HG03039 (cell line): Measurements from ENCODE around the gene CERS3.

Experiments used
- ATAC-seq: cut with Tn5 transposase; IDR thresholded peaks from one replicate; pipeline ENCODE4 v1.9.1; 2021; ENCODE audit warnings: mild to moderate bottlenecking, moderate library complexity; ENCODE audit not compliant: unreplicated experiment

Gene CERS3

DNA sequence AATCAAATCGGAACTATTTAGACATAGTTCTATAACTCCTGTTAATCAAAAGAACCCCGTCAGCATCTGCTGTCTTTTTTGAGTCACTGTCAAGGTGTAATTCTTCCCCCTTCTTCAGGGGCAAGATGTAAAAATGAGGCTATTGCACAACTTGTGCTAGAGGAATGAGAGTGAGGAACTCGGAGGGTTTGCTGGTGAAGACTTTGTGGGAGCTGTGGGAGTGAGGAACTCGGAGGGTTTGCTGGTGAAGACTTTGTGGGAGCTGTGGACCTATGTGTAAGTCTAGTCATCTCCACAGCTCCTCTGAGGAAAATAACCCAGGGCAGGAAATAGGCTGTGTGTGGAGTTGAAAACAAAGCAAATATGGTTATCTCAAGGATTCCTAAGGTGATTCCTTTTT is 2.5 kb upstream of the CERS3 start:
- no peak for ATAC-seq

DNA sequence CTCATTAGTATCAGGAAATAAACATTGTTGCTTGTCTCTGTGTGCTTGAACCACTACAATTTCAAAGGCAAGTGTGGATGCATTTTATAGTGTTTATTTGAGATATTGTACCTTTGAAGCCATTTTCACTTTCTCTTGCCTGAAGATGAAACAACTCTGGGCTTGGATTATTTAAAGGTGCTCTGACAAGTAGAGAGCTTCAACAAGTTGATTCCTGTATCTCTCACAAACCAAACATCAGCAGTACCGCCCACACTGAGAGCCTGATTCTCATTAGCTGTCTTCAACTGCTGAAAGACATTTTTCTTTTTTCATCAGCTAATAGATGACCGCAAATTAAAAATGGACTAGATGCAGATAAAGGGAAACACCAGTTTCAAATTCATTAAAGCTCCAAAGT is 806 bp upstream of the CERS3 start:
- no peak for ATAC-seq

DNA sequence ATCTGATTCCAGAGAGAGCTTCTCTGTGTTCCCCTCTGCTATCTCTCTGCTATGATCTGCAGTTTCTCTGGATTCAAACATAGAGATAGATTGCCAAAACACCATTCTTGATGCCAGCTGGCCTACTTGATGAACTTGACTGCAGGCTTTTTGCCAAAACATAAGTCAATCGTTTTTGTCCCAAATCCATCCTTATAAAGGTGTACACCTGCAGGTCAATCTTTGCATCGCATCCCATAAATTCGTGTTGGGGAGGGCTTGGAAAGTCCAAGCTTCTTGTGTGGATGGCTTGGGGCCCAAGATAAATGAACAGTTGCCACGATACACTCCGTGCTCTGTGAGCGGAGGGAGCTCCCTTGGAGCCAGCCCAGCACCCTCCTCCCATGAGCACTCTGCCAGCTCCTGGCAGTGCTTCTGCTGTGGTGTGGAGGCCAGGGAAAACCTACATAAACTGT is 2.7 kb downstream of the CERS3 start:
- ATAC-seq: no peak

DNA sequence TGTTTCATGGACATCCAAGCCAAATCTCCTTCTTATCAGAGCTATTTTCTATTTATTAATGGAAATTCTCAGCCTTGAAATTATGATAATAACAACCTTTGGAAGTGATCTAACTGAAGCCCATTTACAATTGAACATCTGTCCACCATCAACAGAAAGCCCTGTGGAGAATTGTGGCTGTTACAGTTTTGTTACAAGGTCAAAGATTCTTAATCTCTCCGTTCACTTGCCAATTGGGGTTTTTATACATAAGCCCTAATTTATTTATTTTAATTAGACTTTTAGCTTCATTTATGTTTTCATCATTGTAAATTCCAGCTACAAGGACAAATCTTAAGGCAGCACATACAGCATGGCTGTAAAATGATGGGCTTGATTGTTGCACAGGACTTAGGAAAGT is 3.3 kb downstream of the CERS3 start:
- ATAC-seq: no peak

DNA sequence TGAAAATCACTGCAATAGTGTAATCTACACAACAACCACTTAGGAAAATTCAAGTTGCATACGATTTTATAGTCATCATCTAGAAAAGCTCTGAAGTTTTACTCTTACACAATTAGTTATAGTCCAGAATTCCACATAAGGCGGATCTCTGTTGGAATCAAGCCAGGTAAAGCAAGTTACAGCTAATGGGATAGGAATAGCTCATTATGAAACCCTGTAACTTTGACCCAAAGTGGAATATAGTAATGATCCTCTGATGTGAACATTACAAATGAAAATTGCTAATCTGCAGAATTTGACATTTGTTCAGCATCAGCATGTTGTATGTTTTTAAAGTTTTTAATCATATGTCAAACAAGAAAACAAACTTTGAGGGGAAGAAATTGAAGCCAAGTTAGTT is 4.4 kb downstream of the CERS3 start:
- no peak for ATAC-seq

DNA sequence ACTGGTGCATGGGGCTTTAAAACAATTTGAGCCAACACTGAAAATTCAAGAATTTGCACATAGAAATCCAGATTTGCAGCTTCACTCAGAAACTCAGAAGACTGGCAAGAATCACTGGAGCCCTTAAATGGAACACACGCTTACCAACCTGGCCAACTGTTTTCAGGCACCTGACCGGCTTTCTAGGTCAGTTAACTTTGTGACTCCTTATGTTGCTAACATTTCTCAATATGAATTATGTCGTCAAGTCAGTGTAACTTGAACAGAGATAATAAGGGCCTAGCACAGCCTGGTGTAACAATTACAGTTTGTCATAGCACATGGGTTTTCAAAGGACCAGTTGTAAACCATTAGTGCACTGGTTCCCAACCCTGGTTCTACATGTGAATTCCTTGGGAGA is 6.8 kb downstream of the CERS3 start:
- ATAC-seq: no peak

DNA sequence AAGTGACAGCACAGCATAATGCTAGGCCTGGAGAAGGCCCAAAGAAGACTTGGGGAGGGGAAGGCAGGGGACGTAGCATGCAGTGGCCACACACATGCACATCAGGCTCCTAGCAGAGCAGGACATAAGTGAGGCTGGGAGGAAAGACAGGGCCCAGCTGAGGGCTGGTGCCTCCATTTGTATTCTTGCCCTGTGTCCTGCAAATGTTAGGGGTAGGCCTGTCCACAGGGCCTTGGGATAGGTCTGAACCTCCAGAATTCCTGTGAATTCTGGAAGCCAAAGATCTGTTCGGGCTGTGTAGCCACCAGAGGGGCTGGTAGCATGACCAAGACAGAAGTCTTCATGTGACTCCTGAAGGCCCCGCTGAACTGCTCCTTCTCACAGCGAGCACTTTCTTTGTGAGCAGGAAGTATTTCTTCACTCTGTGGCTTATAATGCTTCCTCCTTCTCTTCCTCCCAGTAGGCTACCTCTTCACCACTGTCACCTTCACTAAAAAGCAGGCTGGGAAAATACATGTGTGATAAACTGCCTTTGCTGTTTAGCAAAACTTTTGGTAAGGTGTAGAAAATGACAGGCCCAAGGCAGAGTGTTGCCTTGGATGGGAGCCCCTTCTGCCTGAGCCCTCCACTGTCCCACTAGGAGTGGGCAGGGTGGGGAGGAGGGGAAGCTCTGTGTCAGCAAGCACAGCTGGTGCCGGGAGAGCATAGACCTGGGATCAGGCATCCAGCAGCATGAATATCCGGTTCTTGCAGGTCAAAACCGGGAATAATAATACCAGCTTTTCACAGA is 8.4 kb downstream of the CERS3 start:
- no peak for ATAC-seq

DNA sequence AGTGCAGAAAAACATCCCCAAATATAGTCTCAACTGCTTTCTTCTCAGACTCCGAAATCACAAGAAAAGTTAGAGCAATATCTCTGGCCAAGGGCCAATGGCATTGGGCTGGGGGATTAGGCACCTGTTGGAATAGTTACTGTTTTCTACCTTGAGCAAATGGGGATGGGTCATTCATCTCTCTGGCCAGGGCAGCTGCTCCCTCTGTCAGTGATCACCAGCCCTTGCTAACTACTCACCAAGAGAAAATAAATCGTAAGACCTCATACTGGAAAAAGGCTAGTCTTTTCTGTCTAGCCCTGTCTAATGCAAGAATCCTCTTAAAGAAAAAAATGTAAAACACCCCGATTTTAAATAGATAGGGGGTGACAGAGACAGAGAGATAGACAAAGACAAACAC is 10.9 kb downstream of the CERS3 start:
- no peak for ATAC-seq

DNA sequence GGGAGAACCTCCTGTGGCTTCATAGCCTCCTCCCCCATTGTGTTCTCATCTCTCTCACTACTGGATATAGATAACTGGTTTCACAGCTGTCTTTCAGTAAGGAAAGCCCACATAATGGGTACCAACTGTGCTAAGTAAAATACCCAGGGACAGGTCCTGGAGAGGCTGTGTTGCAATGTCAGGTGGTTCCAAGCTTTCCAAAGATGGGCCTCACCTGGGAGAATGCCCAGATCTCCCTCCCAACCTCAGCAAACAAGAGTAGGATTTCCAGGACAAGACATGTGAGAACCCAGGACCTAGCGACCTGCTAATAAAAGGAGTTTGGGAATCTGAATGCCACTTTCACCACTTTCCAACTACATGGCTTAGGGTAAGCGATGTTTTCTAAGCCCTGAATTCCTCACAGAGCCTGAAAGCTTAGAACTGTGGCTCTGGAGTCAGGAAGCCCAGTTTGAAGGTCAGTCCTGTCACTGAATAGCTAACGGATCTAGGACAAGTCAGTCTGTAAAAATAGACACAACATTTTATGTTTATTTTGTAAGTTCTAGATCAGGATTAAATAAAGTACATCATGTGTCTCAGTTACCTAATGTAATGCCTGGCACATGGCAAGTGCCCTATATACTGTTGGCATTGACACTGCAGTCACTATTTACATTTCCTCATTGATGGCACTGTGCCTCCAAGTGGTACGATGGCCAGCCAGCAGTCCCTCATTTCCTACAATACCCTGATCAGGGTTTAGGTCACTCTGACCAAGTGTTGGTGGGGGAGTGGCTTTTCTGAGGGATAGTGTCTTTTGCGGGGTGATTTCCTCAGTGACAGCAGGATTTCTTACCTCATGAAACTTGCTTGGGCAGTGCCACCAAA is 11.9 kb downstream of the CERS3 start:
- no peak for ATAC-seq

DNA sequence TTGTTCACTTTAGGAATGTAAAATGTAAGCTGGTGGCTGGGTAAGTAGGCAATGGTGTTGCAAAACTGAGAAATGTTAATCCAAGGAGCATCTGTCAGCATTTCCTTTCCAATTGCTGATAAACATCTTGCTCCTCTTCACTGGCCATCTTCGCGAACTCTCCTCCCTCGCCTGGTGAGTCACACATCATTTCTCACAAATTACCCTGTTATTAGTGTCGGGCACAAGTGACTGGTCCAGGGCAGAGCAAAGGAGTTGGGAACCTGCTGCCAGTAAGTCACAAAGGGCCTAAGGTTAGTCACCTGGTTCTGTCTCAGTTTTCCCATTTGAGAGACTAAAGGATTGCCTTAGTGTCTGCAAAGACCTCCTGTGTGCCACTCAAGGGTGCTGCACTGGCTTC is 13.0 kb downstream of the CERS3 start:
- no peak for ATAC-seq

DNA sequence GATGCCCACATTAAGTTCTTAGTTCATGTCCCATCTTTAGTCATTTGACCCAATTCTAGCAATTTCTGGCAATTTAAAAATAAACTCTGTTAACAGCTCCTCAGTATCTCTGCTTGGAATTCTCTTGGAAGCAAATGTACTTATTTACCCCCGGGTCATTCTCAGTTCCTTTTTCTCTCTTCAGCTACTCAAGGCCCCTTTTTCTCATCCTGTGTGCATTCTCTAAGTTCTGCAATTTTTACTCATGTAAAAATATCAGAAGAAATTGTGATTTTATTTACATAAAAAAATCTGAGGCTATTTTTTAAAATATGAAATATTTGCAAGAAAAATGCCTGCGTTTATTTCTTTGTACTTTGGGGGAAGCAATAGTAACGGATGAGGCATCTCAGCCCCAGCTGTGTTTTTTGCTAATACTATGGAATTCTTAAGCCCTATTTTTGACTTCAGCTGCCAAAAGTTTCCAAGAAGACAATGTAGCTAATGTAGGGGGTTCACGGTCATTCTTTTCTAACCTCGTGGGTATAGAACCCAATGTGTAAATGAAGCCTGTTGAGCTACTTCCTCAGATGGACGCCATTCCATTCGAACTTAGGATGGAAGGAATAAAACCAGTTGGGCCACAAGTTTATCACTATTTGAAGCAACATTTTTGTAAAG is 20.0 kb downstream of the CERS3 start:
- ATAC-seq: no peak

DNA sequence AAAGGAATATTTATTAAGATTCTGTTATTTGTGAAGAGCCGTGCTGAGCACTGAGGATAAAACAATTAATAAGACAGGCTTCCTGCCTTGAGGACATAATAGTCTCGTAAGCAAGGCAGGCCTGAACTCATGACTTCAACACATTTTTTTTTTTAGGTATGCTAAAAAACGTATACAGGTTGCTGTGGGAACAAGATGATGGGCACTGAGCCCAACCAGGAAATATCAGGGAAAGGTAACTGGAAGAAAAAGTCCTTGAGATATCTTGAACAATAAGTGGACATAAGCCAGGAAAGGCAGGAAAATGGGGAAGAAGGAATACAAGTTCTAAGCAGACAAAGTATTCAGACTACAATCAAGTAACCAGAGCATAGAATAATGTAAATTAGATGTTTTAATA is 26.1 kb downstream of the CERS3 start:
- no peak for ATAC-seq

DNA sequence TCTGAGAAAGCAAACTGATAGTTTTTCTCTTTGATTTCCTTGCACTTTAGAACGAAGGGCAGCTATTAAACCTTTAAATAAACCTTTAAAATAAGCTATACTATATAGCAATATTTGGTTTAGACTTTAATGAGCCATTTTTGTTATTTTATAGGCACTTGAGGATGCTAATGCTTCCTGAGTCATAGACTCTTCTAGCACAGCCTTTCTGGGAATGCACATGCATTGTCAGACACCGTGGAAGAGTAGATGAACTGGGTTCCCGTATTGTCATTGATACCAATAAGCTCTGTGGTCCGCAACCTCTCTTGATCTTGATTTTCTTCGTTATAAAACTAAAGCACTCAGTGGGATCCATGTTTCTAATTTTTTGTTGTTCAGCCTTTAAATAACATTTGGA is 27.6 kb downstream of the CERS3 start:
- ATAC-seq: no peak

DNA sequence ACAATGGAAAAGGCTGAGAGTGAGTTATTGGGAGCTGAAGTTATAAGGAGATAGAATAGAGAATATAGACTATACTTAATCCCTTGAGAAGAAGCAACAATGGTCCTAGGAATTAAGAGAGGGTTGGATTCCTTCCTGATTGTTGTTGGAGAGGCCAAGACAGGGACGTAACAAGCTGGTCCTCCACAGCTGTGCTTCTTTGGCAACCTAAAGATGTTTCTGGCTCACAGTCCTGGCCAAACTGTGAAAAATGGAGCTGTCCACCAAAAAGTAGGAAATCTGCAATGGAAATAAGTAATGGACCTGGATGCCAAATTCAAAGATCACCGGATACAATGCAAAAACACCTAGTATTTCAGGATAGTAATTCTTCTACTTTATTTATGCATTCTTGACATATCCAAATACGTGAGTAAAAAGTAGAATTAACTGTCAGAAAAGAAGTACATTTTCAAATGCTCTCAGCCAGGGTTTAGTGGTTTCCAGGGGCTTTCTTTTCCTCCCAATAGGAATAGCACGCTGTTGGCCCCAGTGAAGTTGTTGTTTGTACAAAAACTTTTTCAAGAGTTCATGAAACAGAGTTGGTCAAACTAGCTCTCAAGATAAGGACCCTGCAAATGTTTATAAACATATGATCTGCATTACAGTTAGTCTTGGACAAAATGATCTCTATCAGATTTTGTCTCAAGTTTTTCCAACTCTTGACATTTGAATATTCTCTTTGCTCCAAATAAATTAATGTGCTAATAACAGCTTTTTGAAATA is 28.3 kb downstream of the CERS3 start:
- ATAC-seq: no peak

DNA sequence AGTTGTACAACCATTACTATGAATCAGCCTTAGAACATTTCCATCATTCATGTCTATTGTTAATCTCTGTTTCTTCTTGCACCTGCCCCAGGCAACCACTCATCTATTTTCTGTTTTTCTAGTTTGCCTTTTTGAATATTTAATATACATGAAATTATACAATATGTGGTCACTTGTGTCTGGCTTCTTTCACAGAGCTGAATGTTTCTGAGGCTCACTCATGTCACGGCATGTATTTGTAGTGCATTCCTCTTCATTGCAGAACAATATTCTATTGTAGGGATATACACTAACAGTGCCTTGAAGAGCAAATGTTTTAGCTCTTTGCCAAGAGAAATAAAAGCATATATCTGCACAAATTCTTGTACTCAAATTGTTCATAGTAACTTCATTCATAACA is 32.9 kb downstream of the CERS3 start:
- ATAC-seq: no peak

DNA sequence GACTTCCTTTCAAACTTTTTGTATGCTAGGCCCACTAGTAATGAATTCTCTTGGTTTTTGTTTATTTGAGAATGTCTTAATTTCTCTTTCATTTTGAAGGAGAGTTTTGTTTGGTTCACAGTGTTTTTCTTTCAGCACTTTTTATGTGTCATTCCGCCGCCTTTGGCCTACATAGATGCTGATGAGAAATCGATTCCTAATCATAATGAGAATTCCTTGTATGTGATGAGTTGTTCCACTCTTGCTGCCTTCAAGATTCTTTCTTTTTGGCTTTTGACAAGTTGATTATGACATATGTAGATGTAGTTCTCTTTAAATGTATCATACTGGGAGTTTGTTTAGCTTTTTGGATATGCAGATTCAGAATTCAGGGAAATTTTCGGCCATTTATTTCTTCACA is 35.5 kb downstream of the CERS3 start:
- no peak for ATAC-seq

DNA sequence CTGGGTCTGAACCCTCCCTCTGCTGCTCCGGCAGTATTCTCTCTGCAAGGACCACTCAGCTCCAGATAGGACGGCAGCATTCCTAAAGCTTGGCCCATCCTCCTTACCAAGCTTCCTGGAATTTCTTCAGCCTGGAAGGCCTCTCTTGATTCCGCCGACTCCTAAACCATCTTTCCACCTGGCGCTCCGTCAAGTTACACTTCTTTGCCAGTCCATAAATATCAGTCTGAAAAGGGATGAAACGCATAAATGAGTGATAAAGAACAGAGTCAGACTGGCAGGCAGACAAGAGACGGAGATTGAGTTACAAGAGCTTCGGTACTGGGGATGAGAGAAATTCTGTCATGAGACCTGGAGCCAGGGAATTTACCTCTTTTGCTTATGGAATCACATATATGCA is 44.3 kb downstream of the CERS3 start:
- no peak for ATAC-seq

DNA sequence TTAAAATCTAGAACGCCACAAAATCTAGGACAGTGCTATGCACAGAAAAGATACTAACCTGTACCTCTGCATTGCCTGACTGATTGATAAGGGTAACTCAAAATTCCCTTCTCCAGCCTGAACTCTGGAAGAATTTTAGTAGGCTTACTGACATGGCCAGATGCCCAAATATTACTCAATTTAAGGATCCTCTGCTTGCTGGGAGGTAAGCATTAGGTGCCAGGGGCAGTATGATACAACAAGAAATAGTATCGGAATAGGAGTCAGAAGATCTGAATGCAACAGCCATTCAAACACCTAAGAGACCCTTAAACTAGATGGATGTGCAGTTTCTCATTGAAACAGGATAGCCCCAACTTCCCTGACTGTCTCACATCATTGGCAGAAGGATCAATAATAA is 45.4 kb downstream of the CERS3 start:
- no peak for ATAC-seq

DNA sequence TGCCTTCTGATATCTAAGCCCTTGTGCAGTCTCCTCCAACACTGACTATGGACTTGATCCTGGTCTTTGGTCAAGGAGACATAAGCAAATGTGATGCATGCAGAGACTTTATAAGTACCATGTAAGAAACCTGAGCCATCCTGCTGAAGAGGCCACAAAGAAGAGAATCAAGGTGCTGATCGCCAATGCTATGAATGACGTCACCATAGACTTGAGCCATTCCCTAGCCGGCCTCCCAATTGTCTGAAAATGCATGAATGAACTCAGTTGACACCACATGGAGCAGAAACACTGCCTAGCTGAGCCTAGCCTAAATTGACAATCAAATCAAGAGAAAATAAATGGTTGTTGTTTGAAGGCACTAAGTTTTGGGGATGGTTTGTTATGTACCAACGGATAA is 51.9 kb downstream of the CERS3 start:
- no peak for ATAC-seq

DNA sequence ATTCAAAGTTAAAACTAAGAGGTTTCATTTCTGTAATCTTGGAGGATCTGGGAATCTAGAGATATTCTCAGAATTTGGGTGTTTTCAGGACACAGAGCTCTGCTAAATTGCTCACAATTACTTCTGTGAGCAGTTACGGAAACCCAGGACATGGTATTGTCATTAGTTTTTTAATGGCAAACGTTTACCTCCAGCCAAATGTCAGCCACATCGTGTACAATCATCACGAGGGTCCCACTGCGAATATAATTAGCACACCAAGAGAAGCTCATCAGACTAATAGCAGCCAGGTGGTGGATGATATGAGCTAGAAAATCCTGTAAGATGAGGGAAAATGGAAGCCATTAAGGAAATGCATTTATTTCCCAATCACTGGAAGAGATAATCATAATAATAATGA is 56.0 kb downstream of the CERS3 start:
- no peak for ATAC-seq

DNA sequence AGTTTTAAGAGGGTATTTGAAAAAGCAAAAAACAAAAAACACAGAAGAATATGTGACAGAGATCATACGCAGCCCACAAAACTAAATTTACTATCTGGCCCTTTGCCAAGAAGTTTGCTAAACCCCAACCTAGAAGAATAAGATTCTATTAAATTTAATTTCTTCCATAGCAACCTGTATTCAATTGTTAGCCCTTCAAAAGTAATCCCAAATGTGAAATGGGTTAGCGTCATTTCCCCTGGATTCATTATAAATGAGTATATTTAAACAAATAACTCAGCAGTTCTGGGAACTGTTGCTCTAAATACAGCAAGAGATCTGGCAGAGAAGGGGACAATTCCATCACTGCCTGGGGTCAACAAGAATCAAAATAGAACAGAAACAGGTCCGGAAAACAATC is 56.8 kb downstream of the CERS3 start:
- ATAC-seq: no peak
